H1 (cell line): ENCODE results near the gene EFEMP2. TPM values are rescaled to one million over a fixed set of nuclear protein-coding genes. Genes with fewer than 3 reads are reported as not detected.
A peak's percentile ranks its signal among the peaks of the same experiment; 100 is the strongest.

ENCODE experiments used
- EGR1 ChIP-seq: IDR thresholded peaks from 2 replicates; pipeline ENCODE4 v1.6.1; 2011; ENCODE audit warnings: low read depth, low read length, borderline replicate concordance
- EP300 ChIP-seq, 2 experiments: IDR thresholded peaks; 1 replicate in 1 of 2; 2 replicates in 1 of 2; pipeline ENCODE4 v1.6.1; 2011 to 2012; ENCODE audit warnings: low read depth in 2 of 2, low read length in 2 of 2, mild to moderate bottlenecking in 2 of 2, borderline replicate concordance in 1 of 2, inconsistent platforms in 1 of 2, moderate library complexity in 1 of 2
- KDM4A ChIP-seq: IDR thresholded peaks from one replicate; pipeline ENCODE4 v1.7.1; 2012; ENCODE audit warnings: low read depth, mild to moderate bottlenecking, moderate library complexity, low read length, inconsistent platforms; ENCODE audit not compliant: severe bottlenecking
- NANOG ChIP-seq: IDR thresholded peaks from 2 replicates; pipeline ENCODE4 v1.6.1; 2011; ENCODE audit warnings: low read length, low read depth, mild to moderate bottlenecking, inconsistent platforms; ENCODE audit not compliant: insufficient read depth, poor library complexity, severe bottlenecking
- SIX5 ChIP-seq: IDR thresholded peaks from 2 replicates; pipeline ENCODE4 v1.6.1; 2011; ENCODE audit warnings: mild to moderate bottlenecking, low read depth, low read length
- polyA plus RNA-seq, 7 experiments: library from polyadenylated mRNA; depleted of rRNA in 3 of 7; stranded (reverse) in 5 of 7; unstranded in 2 of 7; fragments of >200 nt in 5 of 7; fragments of 200-250 nt in 2 of 7; gene quantifications; 1 replicate in 5 of 7; 2 replicates in 1 of 7; 4 replicates in 1 of 7; pipeline versions ENCODE4 v1.2.1 to v1.2.3, GENCODE V29; 2011 to 2013; ENCODE audit warnings: missing spikeins in 2 of 7, mixed read lengths in 2 of 7
- total RNA-seq: library from RNA; stranded (reverse); fragmentation: NEBNext Ultra II Directional; extraction: Animal tissue kit (Norgen Biotek cat#: 25700); gene quantifications from 2 replicates; pipeline ENCODE4 v1.2.1, GENCODE V29; 2021

The EFEMP2 gene
- total and polyA plus RNA-seq, 2 of the 8 experiments (the other 6 are each of a cell fraction or from before 2014, with no cell fraction given) = 8.8 to 17.2 TPM

DNA sequence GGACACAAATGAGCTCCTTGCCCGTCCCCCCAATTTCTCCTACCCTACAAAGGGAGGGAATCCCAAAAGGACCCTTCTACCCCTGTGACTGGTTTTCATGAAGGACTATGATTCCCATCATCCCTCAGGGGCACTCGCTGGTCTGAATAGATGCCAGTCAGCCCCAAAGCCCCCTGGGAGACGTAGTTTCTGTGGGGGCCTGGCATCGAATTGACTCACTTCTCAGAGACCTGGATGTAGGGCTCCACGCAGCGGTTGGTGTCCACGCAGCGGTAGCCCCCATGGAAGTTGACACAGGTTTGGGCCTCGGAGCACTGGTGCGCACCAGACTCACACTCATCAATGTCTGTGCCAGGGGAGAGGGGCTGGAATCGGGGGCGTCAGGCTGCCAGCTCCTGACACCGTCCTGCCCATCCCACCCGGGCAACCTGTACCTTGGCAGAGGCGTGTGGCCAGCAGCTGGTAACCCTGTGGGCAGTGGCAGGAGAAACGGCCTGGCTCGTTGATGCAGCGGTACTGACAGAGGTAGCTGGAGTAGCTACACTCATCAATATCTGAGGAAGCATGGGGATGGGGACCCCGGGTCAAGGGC, 4.4 kb downstream of the EFEMP2 start (continued):
- peak; percentile 9 for TF ChIP-seq KDM4A
- no peak for TF ChIP-seq EP300 (IDR thresholded peaks at IDR 0.05; ENCODE audit: borderline replicate concordance in 1 of 2, low read depth in 2 of 2, low read length in 2 of 2)
- TF ChIP-seq SIX5 = peak; percentile 96
- no peak for TF ChIP-seq NANOG
- no peak for TF ChIP-seq EGR1
